ENCODE results near the gene ZNF331. TPM values are rescaled to one million over a fixed set of nuclear protein-coding genes. Genes with fewer than 3 reads are reported as not detected.

Gene ZNF331
- total and polyA plus RNA-seq, 2 donors (not counting 1 experiment from before 2014, with no cell fraction given): 4.8 to 16.2 TPM

GRCh38 chr19:53521373-53522202, 16.4 kb upstream of the ZNF331 start:
- no peak for DNase-seq (ENCODE audit: low read depth in 2 of 2)
- H4K20me1 ChIP-seq (ENCODE audit: control insufficient read depth, extremely low read depth, insufficient read depth, low read length): no peaks in the 10 kb centered on the region
- peak overlapping the region; percentile 96 for H3K4me2 ChIP-seq (ENCODE audit: extremely low read depth, insufficient read depth, low read length)
- peak overlapping the region; percentile 48 to 71 (median 60) for H3K4me3 ChIP-seq (replicated peaks in 1 of 4; ENCODE audit: control extremely low read depth in 1 of 4, insufficient read depth in 1 of 4, low read depth in 3 of 4, low read length in 4 of 4)
- H3K9ac ChIP-seq (ENCODE audit: insufficient read depth, low read length): peak overlapping the region; percentile 8
- TF ChIP-seq CTCF (conservative IDR thresholded peaks at IDR 0.05 in 1 of 2, IDR thresholded peaks at IDR 0.05 in 1 of 2; ENCODE audit: low read depth in 1 of 2, low read length in 2 of 2) (no peak), EZH2 (IDR thresholded peaks at IDR 0.05; ENCODE audit: low read length, missing control alignments) (no peak)
- no peaks in the 10 kb centered on the region for H3K9me3 ChIP-seq (ENCODE audit: control insufficient read depth, insufficient read depth, low read depth, low read length)
- H3K36me3 ChIP-seq (ENCODE audit: control insufficient read depth, insufficient read depth, low read length): no peaks in the 10 kb centered on the region
- H3K4me1 ChIP-seq (ENCODE audit: control insufficient read depth, extremely low read depth, insufficient read depth, low read length): peaks cover 7% of the 10 kb centered on the region
- peaks cover 5% of the 10 kb centered on the region for H3K79me2 ChIP-seq (ENCODE audit: control insufficient read depth, insufficient read depth, low read length)
- peak overlapping the region; percentile 50 for H3K27ac ChIP-seq (ENCODE audit: insufficient read depth, low read length)
- peak overlapping the region; percentile 65 for H2AFZ ChIP-seq (ENCODE audit: low read length)
- no peaks in the 10 kb centered on the region for H3K27me3 ChIP-seq (ENCODE audit: control insufficient read depth, insufficient read depth, low read length)

GRCh38 chr19:53525922-53526321, 12.0 kb upstream of the ZNF331 start:
- Histone ChIP-seq H3K4me2 (ENCODE audit: extremely low read depth, insufficient read depth, low read length) (no peak overlapping the region), H2AFZ (ENCODE audit: low read length) (no peak overlapping the region), H3K27ac (ENCODE audit: insufficient read depth, low read length) (no peak overlapping the region), H3K27me3 (ENCODE audit: control insufficient read depth, insufficient read depth, low read length) (no peaks in the 10 kb centered on the region), H3K4me3 (replicated peaks in 1 of 4; ENCODE audit: control extremely low read depth in 1 of 4, insufficient read depth in 1 of 4, low read depth in 3 of 4, low read length in 4 of 4) (no peak overlapping the region), H3K9ac (ENCODE audit: insufficient read depth, low read length) (no peak overlapping the region), H3K4me1 (ENCODE audit: control insufficient read depth, extremely low read depth, insufficient read depth, low read length) (peaks cover 7% of the 10 kb centered on the region), H4K20me1 (ENCODE audit: control insufficient read depth, extremely low read depth, insufficient read depth, low read length) (no peaks in the 10 kb centered on the region), H3K36me3 (ENCODE audit: control insufficient read depth, insufficient read depth, low read length) (no peaks in the 10 kb centered on the region), H3K9me3 (ENCODE audit: control insufficient read depth, insufficient read depth, low read depth, low read length) (no peaks in the 10 kb centered on the region), H3K79me2 (ENCODE audit: control insufficient read depth, insufficient read depth, low read length) (peaks cover 5% of the 10 kb centered on the region)
- DNase-seq (ENCODE audit: low read depth in 2 of 2): no peak
- TF ChIP-seq CTCF (conservative IDR thresholded peaks at IDR 0.05 in 1 of 2, IDR thresholded peaks at IDR 0.05 in 1 of 2; ENCODE audit: low read depth in 1 of 2, low read length in 2 of 2) (no peak), EZH2 (IDR thresholded peaks at IDR 0.05; ENCODE audit: low read length, missing control alignments) (no peak)

GRCh38 chr19:53530622-53531021, 7.3 kb upstream of the ZNF331 start:
- Histone ChIP-seq H3K27me3 (ENCODE audit: control insufficient read depth, insufficient read depth, low read length) (no peaks in the 10 kb centered on the region), H3K4me2 (ENCODE audit: extremely low read depth, insufficient read depth, low read length) (no peak overlapping the region), H4K20me1 (ENCODE audit: control insufficient read depth, extremely low read depth, insufficient read depth, low read length) (no peaks in the 10 kb centered on the region), H3K36me3 (ENCODE audit: control insufficient read depth, insufficient read depth, low read length) (no peaks in the 10 kb centered on the region), H2AFZ (ENCODE audit: low read length) (no peak overlapping the region), H3K4me1 (ENCODE audit: control insufficient read depth, extremely low read depth, insufficient read depth, low read length) (no peaks in the 10 kb centered on the region), H3K4me3 (replicated peaks in 1 of 4; ENCODE audit: control extremely low read depth in 1 of 4, insufficient read depth in 1 of 4, low read depth in 3 of 4, low read length in 4 of 4) (no peak overlapping the region), H3K9me3 (ENCODE audit: control insufficient read depth, insufficient read depth, low read depth, low read length) (no peaks in the 10 kb centered on the region), H3K9ac (ENCODE audit: insufficient read depth, low read length) (no peak overlapping the region), H3K27ac (ENCODE audit: insufficient read depth, low read length) (no peak overlapping the region), H3K79me2 (ENCODE audit: control insufficient read depth, insufficient read depth, low read length) (no peaks in the 10 kb centered on the region)
- TF ChIP-seq CTCF (conservative IDR thresholded peaks at IDR 0.05 in 1 of 2, IDR thresholded peaks at IDR 0.05 in 1 of 2; ENCODE audit: low read depth in 1 of 2, low read length in 2 of 2) (no peak), EZH2 (IDR thresholded peaks at IDR 0.05; ENCODE audit: low read length, missing control alignments) (no peak)
- no peak for DNase-seq (ENCODE audit: low read depth in 2 of 2)
